ENCODE measurements around the gene PGS1.
"Not testable (repeated sequence)": the region's sequence is repeated elsewhere in the genome, so short reads cannot be mapped to it uniquely, and the experiment has no call there.

The PGS1 gene

GRCh38 chr17:78378225-78379130, at the start of gene PGS1:
Gene PGS1, plus strand, starts transcription at chr17:78378649. Its CDS starts 17 bp downstream, at chr17:78378666.
- Histone ChIP-seq H3K9me3 (ENCODE audit: control insufficient read depth, low read depth, low read length) (no peaks in the 10 kb centered on the region), H3K4me3 (ENCODE audit: low read length) (peak within 1 kb of the TSS; percentile 91), H3K27me3 (ENCODE audit: control insufficient read depth, insufficient read depth, low read length) (no peaks in the 10 kb centered on the region), H3K9ac (ENCODE audit: low read length) (peak within 1 kb of the TSS; percentile 86), H3K4me1 (ENCODE audit: control insufficient read depth, low read depth, low read length) (peaks cover 44% of the 10 kb centered on the region), H3K27ac (ENCODE audit: low read length) (no peak within 1 kb of the TSS), H3K36me3 (ENCODE audit: control insufficient read depth, low read depth, low read length) (peaks cover 5% of the 10 kb centered on the region)

- Histone ChIP-seq H3K27me3 (ENCODE audit: control insufficient read depth, insufficient read depth, low read length) (no peaks in the 10 kb centered on the region), H3K9ac (ENCODE audit: low read length) (no peak overlapping the region), H3K27ac (ENCODE audit: low read length) (no peak overlapping the region), H3K9me3 (ENCODE audit: control insufficient read depth, low read depth, low read length) (no peaks in the 10 kb centered on the region), H3K4me3 (ENCODE audit: low read length) (no peak overlapping the region), H3K4me1 (ENCODE audit: control insufficient read depth, low read depth, low read length) (peaks cover 10% of the 10 kb centered on the region), H3K36me3 (ENCODE audit: control insufficient read depth, low read depth, low read length) (no peaks in the 10 kb centered on the region)
Measured at GRCh38 chr17:78329263-78330059, 49.0 kb upstream of the PGS1 start.

- Histone ChIP-seq H3K36me3 (ENCODE audit: control insufficient read depth, low read depth, low read length) (no peaks in the 10 kb centered on the region), H3K4me3 (ENCODE audit: low read length) (no peak overlapping the region), H3K9ac (ENCODE audit: low read length) (no peak overlapping the region), H3K9me3 (ENCODE audit: control insufficient read depth, low read depth, low read length) (no peaks in the 10 kb centered on the region), H3K27me3 (ENCODE audit: control insufficient read depth, insufficient read depth, low read length) (no peaks in the 10 kb centered on the region), H3K27ac (ENCODE audit: low read length) (no peak overlapping the region), H3K4me1 (ENCODE audit: control insufficient read depth, low read depth, low read length) (no peaks in the 10 kb centered on the region)
Measured at GRCh38 chr17:78330570-78331224, 47.8 kb upstream of the PGS1 start.

GRCh38 chr17:78331355-78331754, 47.1 kb upstream of the PGS1 start:
- H3K27me3 ChIP-seq (ENCODE audit: control insufficient read depth, insufficient read depth, low read length); H3K36me3 ChIP-seq (ENCODE audit: control insufficient read depth, low read depth, low read length); H3K4me3 ChIP-seq (ENCODE audit: low read length); H3K9ac ChIP-seq (ENCODE audit: low read length); H3K27ac ChIP-seq (ENCODE audit: low read length); H3K9me3 ChIP-seq (ENCODE audit: control insufficient read depth, low read depth, low read length); H3K4me1 ChIP-seq (ENCODE audit: control insufficient read depth, low read depth, low read length): not testable (repeated sequence)

GRCh38 chr17:78332991-78333390, 45.5 kb upstream of the PGS1 start:
- H3K4me1 ChIP-seq (ENCODE audit: control insufficient read depth, low read depth, low read length): no peaks in the 10 kb centered on the region
- no peak overlapping the region for H3K27ac ChIP-seq (ENCODE audit: low read length)
- no peaks in the 10 kb centered on the region for H3K36me3 ChIP-seq (ENCODE audit: control insufficient read depth, low read depth, low read length)
- no peak overlapping the region for H3K9ac ChIP-seq (ENCODE audit: low read length)
- H3K9me3 ChIP-seq (ENCODE audit: control insufficient read depth, low read depth, low read length): no peaks in the 10 kb centered on the region
- no peaks in the 10 kb centered on the region for H3K27me3 ChIP-seq (ENCODE audit: control insufficient read depth, insufficient read depth, low read length)
- H3K4me3 ChIP-seq (ENCODE audit: low read length): no peak overlapping the region

GRCh38 chr17:78335209-78335608, 43.2 kb upstream of the PGS1 start:
- H3K9me3 ChIP-seq (ENCODE audit: control insufficient read depth, low read depth, low read length): no peaks in the 10 kb centered on the region
- no peak overlapping the region for H3K9ac ChIP-seq (ENCODE audit: low read length)
- no peaks in the 10 kb centered on the region for H3K36me3 ChIP-seq (ENCODE audit: control insufficient read depth, low read depth, low read length)
- H3K27me3 ChIP-seq (ENCODE audit: control insufficient read depth, insufficient read depth, low read length): no peaks in the 10 kb centered on the region
- H3K27ac ChIP-seq (ENCODE audit: low read length): no peak overlapping the region
- H3K4me3 ChIP-seq (ENCODE audit: low read length): no peak overlapping the region
- H3K4me1 ChIP-seq (ENCODE audit: control insufficient read depth, low read depth, low read length): no peaks in the 10 kb centered on the region

- Histone ChIP-seq H3K27me3 (ENCODE audit: control insufficient read depth, insufficient read depth, low read length) (peaks cover 14% of the 10 kb centered on the region), H3K27ac (ENCODE audit: low read length) (no peak overlapping the region), H3K9ac (ENCODE audit: low read length) (no peak overlapping the region), H3K4me3 (ENCODE audit: low read length) (no peak overlapping the region), H3K36me3 (ENCODE audit: control insufficient read depth, low read depth, low read length) (no peaks in the 10 kb centered on the region), H3K4me1 (ENCODE audit: control insufficient read depth, low read depth, low read length) (peaks cover 2% of the 10 kb centered on the region), H3K9me3 (ENCODE audit: control insufficient read depth, low read depth, low read length) (no peaks in the 10 kb centered on the region)
Measured at GRCh38 chr17:78337244-78338109, 41.0 kb upstream of the PGS1 start.

GRCh38 chr17:78338486-78339259, 39.8 kb upstream of the PGS1 start:
- Histone ChIP-seq H3K27ac (ENCODE audit: low read length) (no peak overlapping the region), H3K9ac (ENCODE audit: low read length) (no peak overlapping the region), H3K4me3 (ENCODE audit: low read length) (no peak overlapping the region), H3K27me3 (ENCODE audit: control insufficient read depth, insufficient read depth, low read length) (peaks cover 18% of the 10 kb centered on the region), H3K4me1 (ENCODE audit: control insufficient read depth, low read depth, low read length) (peaks cover 13% of the 10 kb centered on the region), H3K36me3 (ENCODE audit: control insufficient read depth, low read depth, low read length) (no peaks in the 10 kb centered on the region), H3K9me3 (ENCODE audit: control insufficient read depth, low read depth, low read length) (no peaks in the 10 kb centered on the region)

GRCh38 chr17:78340183-78340955, 38.1 kb upstream of the PGS1 start:
- Histone ChIP-seq H3K4me3 (ENCODE audit: low read length) (no peak overlapping the region), H3K9ac (ENCODE audit: low read length) (no peak overlapping the region), H3K36me3 (ENCODE audit: control insufficient read depth, low read depth, low read length) (no peaks in the 10 kb centered on the region), H3K4me1 (ENCODE audit: control insufficient read depth, low read depth, low read length) (peaks cover 13% of the 10 kb centered on the region), H3K27ac (ENCODE audit: low read length) (no peak overlapping the region), H3K27me3 (ENCODE audit: control insufficient read depth, insufficient read depth, low read length) (peaks cover 18% of the 10 kb centered on the region), H3K9me3 (ENCODE audit: control insufficient read depth, low read depth, low read length) (no peaks in the 10 kb centered on the region)
